GM13977 (cell line): ENCODE data around the gene IL6R.

Experiments used
- DNase-seq: peaks from one replicate; pipeline ENCODE4 v3.0.0; 2012; ENCODE audit warnings: low spot score
- CTCF ChIP-seq: IDR thresholded peaks from 2 replicates; pipeline ENCODE4 v1.5.1; 2012; ENCODE audit warnings: mild to moderate bottlenecking, control low read depth; ENCODE audit not compliant: insufficient read depth; ENCODE audit errors: extremely low read depth, missing control alignments
- in situ Hi-C: fragments of 300-500 bp; cut with MboI; formaldehyde crosslinking; loops from one replicate; pipeline ENCODE4 v1.12.0; 2022; ENCODE audit warnings: low sequenced_read_pairs, low pct_unique_long_range_greater_than_20kb, mixed read lengths, inconsistent platforms; ENCODE audit not compliant: unreplicated experiment

The IL6R gene

GRCh38 chr1:154471304-154471703 is 66.2 kb downstream of the IL6R start:
- TF ChIP-seq CTCF: no peak
- in situ Hi-C loops: no loop called here
- DNase-seq: no peak

GRCh38 chr1:154474802-154475201 is 69.7 kb downstream of the IL6R start:
- no peak for DNase-seq
- no peak for TF ChIP-seq CTCF
- in situ Hi-C loops: no loop called here

- in situ Hi-C loops: no loop called here
- no peak for TF ChIP-seq CTCF
- no peak for DNase-seq
Measured at GRCh38 chr1:154476791-154477190, 71.6 kb downstream of the IL6R start.

GRCh38 chr1:154478013-154478412 is 72.9 kb downstream of the IL6R start:
- TF ChIP-seq CTCF: no peak
- no peak for DNase-seq
- in situ Hi-C loops: no loop called here

- in situ Hi-C loops: no loop called here
- DNase-seq: peak; percentile 49
- peak; percentile 38 for TF ChIP-seq CTCF
Measured at GRCh38 chr1:154478639-154479038, 73.5 kb downstream of the IL6R start.

GRCh38 chr1:154479764-154480421 is 74.8 kb downstream of the IL6R start:
- in situ Hi-C loops: no loop called here
- TF ChIP-seq CTCF: peak; percentile 92
- DNase-seq: peak; percentile 78
